ENCODE measurements around the gene DENND1B.

DNA sequence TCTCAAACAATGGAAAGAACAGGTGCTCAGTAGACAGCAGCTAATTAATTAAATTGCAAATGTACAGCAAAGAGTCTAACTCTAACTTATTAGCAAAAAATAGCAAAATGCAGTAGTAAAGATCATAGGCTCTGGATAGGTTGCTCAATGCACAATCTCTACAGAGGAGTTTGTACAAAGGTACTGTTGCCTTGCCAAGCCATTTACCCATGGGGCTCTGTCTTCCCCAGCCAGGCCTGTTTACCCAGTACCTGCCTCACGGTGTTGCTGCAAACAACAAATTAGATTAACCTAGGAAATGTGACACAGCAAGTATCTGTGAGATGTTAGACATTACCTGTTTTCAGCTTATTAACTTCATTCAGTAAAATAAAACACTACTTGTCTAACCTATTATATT, 222.0 kb downstream of the DENND1B start:
- TF ChIP-seq, protein P1, sequence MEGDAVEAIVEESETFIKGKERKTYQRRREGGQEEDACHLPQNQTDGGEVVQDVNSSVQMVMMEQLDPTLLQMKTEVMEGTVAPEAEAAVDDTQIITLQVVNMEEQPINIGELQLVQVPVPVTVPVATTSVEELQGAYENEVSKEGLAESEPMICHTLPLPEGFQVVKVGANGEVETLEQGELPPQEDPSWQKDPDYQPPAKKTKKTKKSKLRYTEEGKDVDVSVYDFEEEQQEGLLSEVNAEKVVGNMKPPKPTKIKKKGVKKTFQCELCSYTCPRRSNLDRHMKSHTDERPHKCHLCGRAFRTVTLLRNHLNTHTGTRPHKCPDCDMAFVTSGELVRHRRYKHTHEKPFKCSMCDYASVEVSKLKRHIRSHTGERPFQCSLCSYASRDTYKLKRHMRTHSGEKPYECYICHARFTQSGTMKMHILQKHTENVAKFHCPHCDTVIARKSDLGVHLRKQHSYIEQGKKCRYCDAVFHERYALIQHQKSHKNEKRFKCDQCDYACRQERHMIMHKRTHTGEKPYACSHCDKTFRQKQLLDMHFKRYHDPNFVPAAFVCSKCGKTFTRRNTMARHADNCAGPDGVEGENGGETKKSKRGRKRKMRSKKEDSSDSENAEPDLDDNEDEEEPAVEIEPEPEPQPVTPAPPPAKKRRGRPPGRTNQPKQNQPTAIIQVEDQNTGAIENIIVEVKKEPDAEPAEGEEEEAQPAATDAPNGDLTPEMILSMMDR (IDR thresholded peaks at IDR 0.05; ENCODE audit: poor library complexity, severe bottlenecking): no peak
- TF ChIP-seq EZH2 (IDR thresholded peaks at IDR 0.05; ENCODE audit: borderline replicate concordance, insufficient read depth, low read length, poor library complexity, severe bottlenecking): no peak
- no peak for TF ChIP-seq POLR2AphosphoS5 (IDR thresholded peaks at IDR 0.05)
- TF ChIP-seq SMC3 (conservative IDR thresholded peaks at IDR 0.05; ENCODE audit: poor library complexity): no peak
- TF ChIP-seq, protein P2, sequence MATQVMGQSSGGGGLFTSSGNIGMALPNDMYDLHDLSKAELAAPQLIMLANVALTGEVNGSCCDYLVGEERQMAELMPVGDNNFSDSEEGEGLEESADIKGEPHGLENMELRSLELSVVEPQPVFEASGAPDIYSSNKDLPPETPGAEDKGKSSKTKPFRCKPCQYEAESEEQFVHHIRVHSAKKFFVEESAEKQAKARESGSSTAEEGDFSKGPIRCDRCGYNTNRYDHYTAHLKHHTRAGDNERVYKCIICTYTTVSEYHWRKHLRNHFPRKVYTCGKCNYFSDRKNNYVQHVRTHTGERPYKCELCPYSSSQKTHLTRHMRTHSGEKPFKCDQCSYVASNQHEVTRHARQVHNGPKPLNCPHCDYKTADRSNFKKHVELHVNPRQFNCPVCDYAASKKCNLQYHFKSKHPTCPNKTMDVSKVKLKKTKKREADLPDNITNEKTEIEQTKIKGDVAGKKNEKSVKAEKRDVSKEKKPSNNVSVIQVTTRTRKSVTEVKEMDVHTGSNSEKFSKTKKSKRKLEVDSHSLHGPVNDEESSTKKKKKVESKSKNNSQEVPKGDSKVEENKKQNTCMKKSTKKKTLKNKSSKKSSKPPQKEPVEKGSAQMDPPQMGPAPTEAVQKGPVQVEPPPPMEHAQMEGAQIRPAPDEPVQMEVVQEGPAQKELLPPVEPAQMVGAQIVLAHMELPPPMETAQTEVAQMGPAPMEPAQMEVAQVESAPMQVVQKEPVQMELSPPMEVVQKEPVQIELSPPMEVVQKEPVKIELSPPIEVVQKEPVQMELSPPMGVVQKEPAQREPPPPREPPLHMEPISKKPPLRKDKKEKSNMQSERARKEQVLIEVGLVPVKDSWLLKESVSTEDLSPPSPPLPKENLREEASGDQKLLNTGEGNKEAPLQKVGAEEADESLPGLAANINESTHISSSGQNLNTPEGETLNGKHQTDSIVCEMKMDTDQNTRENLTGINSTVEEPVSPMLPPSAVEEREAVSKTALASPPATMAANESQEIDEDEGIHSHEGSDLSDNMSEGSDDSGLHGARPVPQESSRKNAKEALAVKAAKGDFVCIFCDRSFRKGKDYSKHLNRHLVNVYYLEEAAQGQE (IDR thresholded peaks at IDR 0.05; ENCODE audit: borderline replicate concordance): no peak
- TF ChIP-seq TAF1 (IDR thresholded peaks at IDR 0.05; ENCODE audit: low read depth): no peak

All from neural cell (in vitro differentiated cells).